ENCODE results near the gene CCDC57. TPM values are rescaled to one million over a fixed set of nuclear protein-coding genes. Genes with fewer than 3 reads are reported as not detected.

The CCDC57 gene
- total and polyA plus RNA-seq, 2 experiments from 2014 or later, result 46.2 to 53.5 TPM

GRCh38 chr17:82179946-82180475, 32.6 kb downstream of the CCDC57 start:
- Histone ChIP-seq H3K4me1 (ENCODE audit: low read depth) (no peaks in the 10 kb centered on the region), H3K9me3 (ENCODE audit: low read depth) (no peaks in the 10 kb centered on the region), H3K27ac (no peak overlapping the region), H3K36me3 (peaks cover 23% of the 10 kb centered on the region), H3K27me3 (no peaks in the 10 kb centered on the region), H3K4me3 (no peak overlapping the region)
- TF ChIP-seq CTCF (IDR thresholded peaks at IDR 0.05; ENCODE audit: low read depth, low read length), result no peak
- DNase-seq (ENCODE audit: low read depth in 1 of 2, low spot score in 1 of 2), result no peak

- Histone ChIP-seq H3K36me3 (peaks cover 23% of the 10 kb centered on the region), H3K4me3 (no peak overlapping the region), H3K4me1 (ENCODE audit: low read depth) (peaks cover 6% of the 10 kb centered on the region), H3K27ac (no peak overlapping the region), H3K27me3 (no peaks in the 10 kb centered on the region), H3K9me3 (ENCODE audit: low read depth) (no peaks in the 10 kb centered on the region)
- no peak for DNase-seq (ENCODE audit: low read depth in 1 of 2, low spot score in 1 of 2)
- TF ChIP-seq CTCF (IDR thresholded peaks at IDR 0.05; ENCODE audit: low read depth, low read length), result no peak
Observed at GRCh38 chr17:82179412-82179811, 33.2 kb downstream of the CCDC57 start.

GRCh38 chr17:82178499-82179261, 34.0 kb downstream of the CCDC57 start:
- no peaks in the 10 kb centered on the region for H3K9me3 ChIP-seq (ENCODE audit: low read depth)
- peaks cover 12% of the 10 kb centered on the region for H3K4me1 ChIP-seq (ENCODE audit: low read depth)
- no peak overlapping the region for H3K27ac ChIP-seq
- TF ChIP-seq CTCF (IDR thresholded peaks at IDR 0.05; ENCODE audit: low read depth, low read length), result no peak
- H3K27me3 ChIP-seq, result no peaks in the 10 kb centered on the region
- H3K4me3 ChIP-seq, result no peak overlapping the region
- H3K36me3 ChIP-seq, result peaks cover 23% of the 10 kb centered on the region
- no peak for DNase-seq (ENCODE audit: low read depth in 1 of 2, low spot score in 1 of 2)

GRCh38 chr17:82177761-82178498, 34.7 kb downstream of the CCDC57 start:
- H3K9me3 ChIP-seq (ENCODE audit: low read depth), result no peaks in the 10 kb centered on the region
- no peaks in the 10 kb centered on the region for H3K27me3 ChIP-seq
- no peak for DNase-seq (ENCODE audit: low read depth in 1 of 2, low spot score in 1 of 2)
- peaks cover 17% of the 10 kb centered on the region for H3K4me1 ChIP-seq (ENCODE audit: low read depth)
- H3K27ac ChIP-seq, result no peak overlapping the region
- H3K36me3 ChIP-seq, result peaks cover 18% of the 10 kb centered on the region
- no peak overlapping the region for H3K4me3 ChIP-seq
- no peak for TF ChIP-seq CTCF (IDR thresholded peaks at IDR 0.05; ENCODE audit: low read depth, low read length)

GRCh38 chr17:82177276-82177675, 35.4 kb downstream of the CCDC57 start:
- no peak overlapping the region for H3K4me3 ChIP-seq
- no peak for TF ChIP-seq CTCF (IDR thresholded peaks at IDR 0.05; ENCODE audit: low read depth, low read length)
- H3K27me3 ChIP-seq, result no peaks in the 10 kb centered on the region
- DNase-seq (ENCODE audit: low read depth in 1 of 2, low spot score in 1 of 2), result no peak
- H3K27ac ChIP-seq, result no peak overlapping the region
- H3K9me3 ChIP-seq (ENCODE audit: low read depth), result no peaks in the 10 kb centered on the region
- peaks cover 17% of the 10 kb centered on the region for H3K4me1 ChIP-seq (ENCODE audit: low read depth)
- peaks cover 18% of the 10 kb centered on the region for H3K36me3 ChIP-seq
